ENCODE measurements around the gene BUD23.
"Not testable (repeated sequence)": the region's sequence is repeated elsewhere in the genome, so short reads cannot be mapped to it uniquely, and the experiment has no call there.

Gene BUD23

GRCh38 chr7:73683056-73683787 lies at the start of gene BUD23, which contains the start of gene DNAJC30:
TSS of gene BUD23 (plus strand) at chr7:73683597. CDS start at chr7:73683626, 29 bp downstream.
TSS of gene DNAJC30 (minus strand) at chr7:73683453. CDS start at chr7:73683423, 30 bp downstream.
- DNase-seq (ENCODE audit: low read depth) = peak; percentile 93

GRCh38 chr7:73633844-73634243 lies 49.6 kb upstream of the BUD23 start:
- DNase-seq (ENCODE audit: low read depth) = no peak

- DNase-seq (ENCODE audit: low read depth) = no peak
Observed at GRCh38 chr7:73635428-73636200, 47.8 kb upstream of the BUD23 start.

GRCh38 chr7:73638911-73639310 lies 44.5 kb upstream of the BUD23 start:
- DNase-seq (ENCODE audit: low read depth) = no peak

GRCh38 chr7:73642834-73643233 lies 40.6 kb upstream of the BUD23 start:
- no peak for DNase-seq (ENCODE audit: low read depth)

GRCh38 chr7:73644688-73645286 lies 38.6 kb upstream of the BUD23 start:
- DNase-seq (ENCODE audit: low read depth) = no peak

GRCh38 chr7:73645643-73646174 lies 37.7 kb upstream of the BUD23 start:
- DNase-seq (ENCODE audit: low read depth) = no peak

GRCh38 chr7:73646785-73647724 lies 36.3 kb upstream of the BUD23 start:
- DNase-seq (ENCODE audit: low read depth) = no peak

GRCh38 chr7:73647725-73648592 lies 35.4 kb upstream of the BUD23 start:
- DNase-seq (ENCODE audit: low read depth) = no peak

- DNase-seq (ENCODE audit: low read depth) = no peak
Observed at GRCh38 chr7:73648593-73649332, 34.6 kb upstream of the BUD23 start.

GRCh38 chr7:73649576-73649975 lies 33.8 kb upstream of the BUD23 start:
- no peak for DNase-seq (ENCODE audit: low read depth)

GRCh38 chr7:73650524-73650923 lies 32.9 kb upstream of the BUD23 start:
- DNase-seq (ENCODE audit: low read depth) = no peak

- DNase-seq (ENCODE audit: low read depth) = no peak
Observed at GRCh38 chr7:73652541-73652949, 30.9 kb upstream of the BUD23 start.

- not testable (repeated sequence) for DNase-seq (ENCODE audit: low read depth)
Observed at GRCh38 chr7:73655309-73655708, 28.1 kb upstream of the BUD23 start.

- no peak for DNase-seq (ENCODE audit: low read depth)
Observed at GRCh38 chr7:73659983-73660382, 23.4 kb upstream of the BUD23 start.

- DNase-seq (ENCODE audit: low read depth) = not testable (repeated sequence)
Observed at GRCh38 chr7:73660594-73660993, 22.8 kb upstream of the BUD23 start.

- no peak for DNase-seq (ENCODE audit: low read depth)
Observed at GRCh38 chr7:73663033-73663432, 20.4 kb upstream of the BUD23 start.

GRCh38 chr7:73667344-73668102 lies 15.9 kb upstream of the BUD23 start, which contains the start of gene VPS37D:
TSS of gene VPS37D (plus strand) at chr7:73667831. CDS start at chr7:73667959, 128 bp downstream.
- DNase-seq (ENCODE audit: low read depth) = peak; percentile 75
